Activated CD8-positive, alpha-beta memory T cell treated with anti-CD3 and anti-CD28 coated beads, Interleukin-2, amount 50 U/mL, for 1 hour (primary cell): Measurements from ENCODE around the gene STAM2.

Source experiments
- DNase-seq: peaks from one replicate; pipeline ENCODE4 v3.0.0-alpha.2; 2020; ENCODE audit errors: extremely low read depth

STAM2 gene

DNA sequence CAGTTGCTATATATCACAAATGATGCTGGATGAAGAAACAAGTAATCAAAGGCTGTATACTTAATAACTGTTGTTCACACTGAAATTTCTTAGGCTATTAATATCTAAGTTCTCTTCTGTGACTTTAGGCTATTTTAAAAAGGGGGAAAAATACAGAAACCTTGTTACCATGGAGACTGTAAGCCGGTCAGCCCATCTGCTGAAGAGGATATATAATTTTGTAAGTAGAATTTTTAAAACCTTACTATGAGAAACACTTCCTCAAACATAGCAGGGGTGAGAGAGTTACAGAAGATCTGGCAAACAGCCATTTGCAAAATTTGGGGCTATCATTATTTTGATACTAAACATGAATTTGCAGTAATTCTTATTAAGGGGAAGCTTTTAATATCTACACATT, 104.5 kb downstream of the STAM2 start:
- DNase-seq: no peak

DNA sequence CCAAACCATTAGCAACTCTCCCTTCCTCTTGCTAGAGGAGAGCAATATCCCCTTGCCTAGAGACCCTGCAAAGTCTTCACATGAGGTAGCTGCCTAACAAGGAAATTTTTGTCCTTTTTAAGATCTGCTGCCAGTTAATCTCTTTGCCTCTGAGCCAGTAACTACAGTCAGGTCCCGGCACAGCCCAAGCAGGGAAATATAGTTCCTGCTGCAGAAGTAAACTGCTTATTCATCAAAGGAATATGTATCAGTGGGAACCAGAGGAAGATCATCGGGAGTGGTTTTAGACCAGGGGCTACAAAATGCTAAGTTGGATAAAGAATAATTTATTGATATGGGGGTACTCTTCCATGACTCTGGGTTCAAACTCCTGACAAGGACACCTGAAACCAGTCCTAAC, 107.3 kb downstream of the STAM2 start:
- no peak for DNase-seq

DNA sequence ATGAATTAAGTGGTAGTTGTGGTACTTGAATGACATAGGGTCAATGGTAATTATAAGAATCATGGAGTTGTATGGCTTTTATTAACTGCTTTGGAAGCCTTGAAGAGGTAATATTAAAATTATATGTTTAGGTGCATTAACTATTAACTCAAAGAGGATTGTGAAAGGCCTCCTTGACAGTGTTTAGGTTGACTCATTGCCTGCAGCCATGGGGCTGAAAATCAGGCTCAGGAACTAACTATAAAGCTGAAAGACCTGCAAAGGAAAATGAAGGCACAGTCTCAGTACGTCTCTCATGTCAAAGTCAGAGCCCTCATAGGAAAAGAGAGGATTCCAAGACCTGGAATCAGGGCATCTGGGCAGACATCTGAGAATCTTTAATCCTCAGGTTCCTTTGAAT, 107.7 kb downstream of the STAM2 start:
- no peak for DNase-seq
